Breast epithelium (tissue), 4 donors: ENCODE data around the gene PKNOX2. TPM values are rescaled to one million over a fixed set of nuclear protein-coding genes. Genes with fewer than 3 reads are reported as not detected.

Source experiments
- DNase-seq, 2 donors: peaks; one replicate each; pipeline ENCODE4 v3.0.0-alpha.2; 2019; ENCODE audit warnings: low spot score in 2 of 2
- H3K27ac ChIP-seq, 2 donors: fragments of 200-600 bp; sonication (generic) in 1 of 2; one replicate each; pipeline ENCODE4 v1.5.1; 2016 to 2019; ENCODE audit warnings: mild to moderate bottlenecking in 1 of 2
- H3K27me3 ChIP-seq, 2 donors: fragments of 200-600 bp; sonication (generic) in 1 of 2; one replicate each; pipeline versions ENCODE4 v1.5.1 to v1.6.0; 2017 to 2019; ENCODE audit warnings: control low read depth in 1 of 2, mild to moderate bottlenecking in 1 of 2
- H3K36me3 ChIP-seq: fragments of 200-600 bp; one replicate; pipeline ENCODE4 v1.5.1; 2019
- H3K4me1 ChIP-seq, 2 donors: fragments of 200-600 bp; sonication (generic); one replicate each; pipeline ENCODE4 v1.5.1; 2016 to 2019; ENCODE audit warnings: control low read depth in 1 of 2
- H3K4me3 ChIP-seq, 3 donors: fragments of 200-600 bp; sonication (generic); 1 replicate in 2 of 3; 2 replicates in 1 of 3; pipeline ENCODE4 v1.5.1; 2016 to 2019; ENCODE audit warnings: mild to moderate bottlenecking in 3 of 3, moderate library complexity in 2 of 3
- H3K9me3 ChIP-seq, 2 donors: fragments of 200-600 bp; sonication (generic) in 1 of 2; one replicate each; pipeline ENCODE4 v1.5.1; 2016 to 2019; ENCODE audit warnings: control low read depth in 1 of 2
- CTCF ChIP-seq, 3 donors: fragments of 450-650 bp; IDR thresholded peaks; one replicate each; pipeline ENCODE4 v1.5.1; 2016 to 2017; ENCODE audit warnings: antibody characterized with exemption in 3 of 3, mild to moderate bottlenecking in 3 of 3, moderate library complexity in 3 of 3
- POLR2A ChIP-seq: fragments of 450-650 bp; IDR thresholded peaks from one replicate; pipeline ENCODE4 v1.6.1; 2016; ENCODE audit warnings: antibody characterized with exemption, mild to moderate bottlenecking, moderate library complexity
- POLR2AphosphoS5 ChIP-seq, 3 donors: sonication (generic); formaldehyde crosslinking; IDR thresholded peaks; one replicate each; pipeline ENCODE4 v1.6.1; 2017; ENCODE audit warnings: antibody characterized with exemption in 3 of 3
- intact Hi-C: fragments of 100-400 bp; cut with DNase I; formaldehyde crosslinking; loops from one replicate; pipeline ENCODE4 v1.15.1; 2023; ENCODE audit warnings: low total_unique reads
- total RNA-seq, 3 donors: library from RNA; depleted of rRNA; stranded (reverse); fragments of >200 nt; gene quantifications; one replicate each; pipeline ENCODE4 v1.1.0, GENCODE V29; 2016

PKNOX2 gene
- total RNA-seq, 3 donors from 2014 or later: 0.32 to 1.0 (median 0.66) TPM

- intact Hi-C loops: no loop called here
- no peak for TF ChIP-seq CTCF (IDR thresholded peaks at IDR 0.05)
- H3K9me3 ChIP-seq: no peaks in the 10 kb centered on the region
Measured at GRCh38 chr11:125384825-125385224, 220.3 kb downstream of the PKNOX2 start.

GRCh38 chr11:125387901-125388300 is 223.3 kb downstream of the PKNOX2 start:
- Histone ChIP-seq H3K4me3 (no peak overlapping the region), H3K36me3 (no peaks in the 10 kb centered on the region), H3K27ac (no peak overlapping the region), H3K9me3 (no peaks in the 10 kb centered on the region), H3K27me3 (peaks cover 0 to 2% of the 10 kb centered on the region in 2 donors), H3K4me1 (no peaks in the 10 kb centered on the region)
- TF ChIP-seq POLR2A: no peak
- TF ChIP-seq CTCF (IDR thresholded peaks at IDR 0.05): no peak
- TF ChIP-seq POLR2AphosphoS5 (IDR thresholded peaks at IDR 0.05): no peak
- peak in 1 of 2 donors; percentile 35 for DNase-seq
- intact Hi-C loops: no loop called here

More at GRCh38 chr11:125384825-125385224, 220.3 kb downstream of the PKNOX2 start:
- Histone ChIP-seq H3K27ac (no peak overlapping the region), H3K4me3 (no peak overlapping the region), H3K4me1 (no peaks in the 10 kb centered on the region), H3K36me3 (no peaks in the 10 kb centered on the region), H3K27me3 (peaks cover 0 to 20% of the 10 kb centered on the region in 2 donors)
- no peak for DNase-seq

- peak in 1 of 2 donors; percentile 34 for DNase-seq
- no peak overlapping the region for H3K27ac ChIP-seq
- H3K9me3 ChIP-seq: no peaks in the 10 kb centered on the region
- H3K27me3 ChIP-seq: no peaks in the 10 kb centered on the region
- TF ChIP-seq CTCF (IDR thresholded peaks at IDR 0.05): no peak
- H3K4me1 ChIP-seq: no peaks in the 10 kb centered on the region
- H3K36me3 ChIP-seq: no peaks in the 10 kb centered on the region
- intact Hi-C loops: no loop called here
- H3K4me3 ChIP-seq: no peak overlapping the region
Measured at GRCh38 chr11:125388611-125389010, 224.1 kb downstream of the PKNOX2 start.

GRCh38 chr11:125389339-125390166 is 225.0 kb downstream of the PKNOX2 start:
- Histone ChIP-seq H3K4me1 (no peaks in the 10 kb centered on the region), H3K4me3 (no peak overlapping the region), H3K27me3 (no peaks in the 10 kb centered on the region), H3K36me3 (no peaks in the 10 kb centered on the region), H3K27ac (no peak overlapping the region), H3K9me3 (no peaks in the 10 kb centered on the region)
- DNase-seq: peak in 1 of 2 donors; percentile 44
- intact Hi-C loops: no loop called here
- TF ChIP-seq POLR2AphosphoS5 (IDR thresholded peaks at IDR 0.05) (no peak), POLR2A (no peak), CTCF (IDR thresholded peaks at IDR 0.05) (no peak)

GRCh38 chr11:125390946-125391345 is 226.4 kb downstream of the PKNOX2 start:
- H3K4me1 ChIP-seq: no peaks in the 10 kb centered on the region
- H3K27ac ChIP-seq: no peak overlapping the region
- peak in 1 of 2 donors; percentile 2 for DNase-seq
- no peaks in the 10 kb centered on the region for H3K27me3 ChIP-seq
- intact Hi-C loops: no loop called here
- TF ChIP-seq POLR2A (no peak), POLR2AphosphoS5 (IDR thresholded peaks at IDR 0.05) (no peak), CTCF (IDR thresholded peaks at IDR 0.05) (no peak)
- H3K9me3 ChIP-seq: no peaks in the 10 kb centered on the region
- no peak overlapping the region for H3K4me3 ChIP-seq
- H3K36me3 ChIP-seq: no peaks in the 10 kb centered on the region
